ENCODE data around the gene SEC14L1.

DNA sequence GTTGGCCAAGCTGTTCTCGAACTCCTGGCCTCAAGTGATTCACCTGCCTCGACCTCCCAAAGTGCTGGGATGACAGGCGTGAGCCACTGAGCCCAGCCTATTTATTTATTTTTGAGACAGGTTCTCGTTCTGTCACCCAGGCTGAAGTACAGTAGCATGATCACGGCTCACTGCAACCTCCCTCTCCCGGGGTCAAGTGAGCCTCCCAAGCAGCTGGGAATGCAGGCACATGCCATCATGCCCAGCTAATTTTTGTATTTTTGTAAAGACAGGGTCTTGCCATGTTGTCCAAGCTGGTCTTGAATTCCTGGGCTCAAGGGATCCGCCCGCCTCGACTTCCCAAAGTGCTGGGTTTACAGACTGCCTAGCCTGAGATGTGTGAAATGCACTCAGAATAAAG, 10.2 kb upstream of the SEC14L1 start:
- TF ChIP-seq, protein P1, sequence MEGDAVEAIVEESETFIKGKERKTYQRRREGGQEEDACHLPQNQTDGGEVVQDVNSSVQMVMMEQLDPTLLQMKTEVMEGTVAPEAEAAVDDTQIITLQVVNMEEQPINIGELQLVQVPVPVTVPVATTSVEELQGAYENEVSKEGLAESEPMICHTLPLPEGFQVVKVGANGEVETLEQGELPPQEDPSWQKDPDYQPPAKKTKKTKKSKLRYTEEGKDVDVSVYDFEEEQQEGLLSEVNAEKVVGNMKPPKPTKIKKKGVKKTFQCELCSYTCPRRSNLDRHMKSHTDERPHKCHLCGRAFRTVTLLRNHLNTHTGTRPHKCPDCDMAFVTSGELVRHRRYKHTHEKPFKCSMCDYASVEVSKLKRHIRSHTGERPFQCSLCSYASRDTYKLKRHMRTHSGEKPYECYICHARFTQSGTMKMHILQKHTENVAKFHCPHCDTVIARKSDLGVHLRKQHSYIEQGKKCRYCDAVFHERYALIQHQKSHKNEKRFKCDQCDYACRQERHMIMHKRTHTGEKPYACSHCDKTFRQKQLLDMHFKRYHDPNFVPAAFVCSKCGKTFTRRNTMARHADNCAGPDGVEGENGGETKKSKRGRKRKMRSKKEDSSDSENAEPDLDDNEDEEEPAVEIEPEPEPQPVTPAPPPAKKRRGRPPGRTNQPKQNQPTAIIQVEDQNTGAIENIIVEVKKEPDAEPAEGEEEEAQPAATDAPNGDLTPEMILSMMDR (conservative IDR thresholded peaks at IDR 0.05) = no peak
- TF ChIP-seq ZFX (IDR thresholded peaks at IDR 0.05) = no peak

All from C4-2B (cell line).